Lung (tissue), 12 donors: ENCODE measurements around the gene AK2. TPM values are rescaled to one million over a fixed set of nuclear protein-coding genes. Genes with fewer than 3 reads are reported as not detected.

Source experiments
- ATAC-seq: fragments of 200-7000 bp; cut with Tn5 transposase; one replicate; pipeline ENCODE4 v1.9.1; 2020; ENCODE audit warnings: moderate number of reproducible peaks; ENCODE audit not compliant: insufficient read depth, low FRiP score
- DNase-seq, 3 donors: peaks; one replicate each; pipeline ENCODE4 v3.0.0-alpha.2; 2013 to 2017
- H3K27ac ChIP-seq, 2 donors: one replicate each; pipeline ENCODE4 v1.5.1; 2013; ENCODE audit warnings: mild to moderate bottlenecking in 2 of 2, moderate library complexity in 2 of 2, control low read depth in 1 of 2, inconsistent platforms in 1 of 2, low read depth in 1 of 2, low read length in 1 of 2
- H3K27me3 ChIP-seq, 3 donors: one replicate each; pipeline ENCODE4 v1.5.1; 2013; ENCODE audit warnings: low read length in 2 of 3; ENCODE audit not compliant: control insufficient read depth in 3 of 3, insufficient read depth in 3 of 3
- H3K36me3 ChIP-seq, 4 donors: one replicate each; pipeline ENCODE4 v1.5.1; 2013; ENCODE audit warnings: low read length in 4 of 4, mild to moderate bottlenecking in 1 of 4, moderate library complexity in 1 of 4; ENCODE audit not compliant: control insufficient read depth in 4 of 4, insufficient read depth in 4 of 4
- H3K4me1 ChIP-seq, 5 donors: one replicate each; pipeline ENCODE4 v1.5.1; 2013; ENCODE audit warnings: low read length in 5 of 5, mild to moderate bottlenecking in 2 of 5, moderate library complexity in 1 of 5; ENCODE audit not compliant: control insufficient read depth in 5 of 5, insufficient read depth in 5 of 5
- H3K4me3 ChIP-seq: one replicate; pipeline ENCODE4 v1.5.1; 2013; ENCODE audit warnings: mild to moderate bottlenecking, control low read depth, moderate library complexity
- H3K9ac ChIP-seq, 2 donors: one replicate each; pipeline ENCODE4 v1.5.1; 2013; ENCODE audit warnings: low read length in 2 of 2, control low read depth in 1 of 2; ENCODE audit not compliant: insufficient read depth in 1 of 2
- H3K9me3 ChIP-seq, 4 donors: one replicate each; pipeline ENCODE4 v1.5.1; 2013; ENCODE audit warnings: low read length in 3 of 4, mild to moderate bottlenecking in 1 of 4, moderate library complexity in 1 of 4; ENCODE audit not compliant: control insufficient read depth in 4 of 4, insufficient read depth in 3 of 4
- WGBS, 2 donors: extraction: QIAGEN DNeasy Blood & Tissue Kit; methylation state at CpG; one replicate each; pipeline ENCODE4 v1.1.7; 2013; 5-methylcytosine and 5-hydroxymethylcytosine counted together
- polyA plus RNA-seq, 2 donors: library from polyadenylated mRNA; stranded (reverse); fragments of 200-250 nt; gene quantifications; one replicate each; pipeline ENCODE4 v1.2.1, GENCODE V29; 2013
- total RNA-seq, 2 donors: library from RNA; depleted of rRNA in 1 of 2; stranded (reverse); fragments of >200 nt in 1 of 2; gene quantifications; one replicate each; pipeline ENCODE4 v1.2.1, GENCODE V29; 2014 to 2021
- TF ChIP-seq, protein P1 (sequence below): IDR thresholded peaks from 2 replicates; pipeline ENCODE4 v1.5.1; 2012; ENCODE audit warnings: mild to moderate bottlenecking; ENCODE audit errors: control extremely low read depth, extremely low read depth
- donor health status: control.
- donor health status: control.
- donor health status: Bipolar disorder and iron deficiency.
- donor health status: healthy.
- donor health status: DM: yes; HTN: yes; CAD: no.

The AK2 gene
- total and polyA plus RNA-seq, 4 donors: 86.8 to 127 (median 101) TPM

DNA sequence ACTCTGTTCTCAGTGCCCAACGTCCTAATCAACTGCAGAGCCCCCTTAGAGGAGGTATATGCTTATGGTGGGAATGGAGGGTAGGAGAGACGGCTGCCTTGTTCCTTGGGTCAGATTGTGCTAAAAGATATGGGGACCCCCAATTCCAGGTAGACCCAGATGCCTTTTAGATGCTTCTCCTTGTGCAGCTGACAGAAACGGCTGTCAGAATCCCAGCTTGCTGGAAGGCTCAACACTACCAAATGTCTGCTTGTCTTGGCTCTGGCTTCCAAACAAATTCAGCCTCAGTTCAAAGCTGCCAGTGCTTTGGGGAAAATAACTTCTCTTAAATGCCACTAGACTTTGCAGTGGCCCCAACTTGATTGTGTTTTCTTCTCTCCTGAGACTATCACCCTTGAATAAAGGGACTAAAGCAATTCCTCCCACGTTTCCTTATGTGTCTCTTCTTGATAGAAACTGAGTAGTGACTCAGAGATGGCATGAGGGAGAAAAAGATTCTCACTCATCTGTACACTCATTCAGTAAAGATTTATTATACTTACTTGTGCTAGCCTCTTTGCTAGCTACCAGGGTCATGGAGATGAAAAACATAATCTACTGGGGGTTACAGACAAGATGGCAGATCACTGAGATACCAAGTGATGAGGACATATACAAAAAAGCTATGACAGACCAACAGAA, 68.7 kb downstream of the AK2 start:
- Histone ChIP-seq H3K36me3 (no peaks in the 10 kb centered on the region), H3K9ac (no peak overlapping the region), H3K27ac (no peak overlapping the region), H3K4me1 (peaks cover 0 to 7% (median 3%) of the 10 kb centered on the region in 5 donors), H3K27me3 (peaks cover 0 to 19% (median 2%) of the 10 kb centered on the region in 3 donors), H3K9me3 (no peaks in the 10 kb centered on the region), H3K4me3 (no peak overlapping the region)
- DNase-seq (no peak), ATAC-seq (no peak)
- TF ChIP-seq, protein P1, sequence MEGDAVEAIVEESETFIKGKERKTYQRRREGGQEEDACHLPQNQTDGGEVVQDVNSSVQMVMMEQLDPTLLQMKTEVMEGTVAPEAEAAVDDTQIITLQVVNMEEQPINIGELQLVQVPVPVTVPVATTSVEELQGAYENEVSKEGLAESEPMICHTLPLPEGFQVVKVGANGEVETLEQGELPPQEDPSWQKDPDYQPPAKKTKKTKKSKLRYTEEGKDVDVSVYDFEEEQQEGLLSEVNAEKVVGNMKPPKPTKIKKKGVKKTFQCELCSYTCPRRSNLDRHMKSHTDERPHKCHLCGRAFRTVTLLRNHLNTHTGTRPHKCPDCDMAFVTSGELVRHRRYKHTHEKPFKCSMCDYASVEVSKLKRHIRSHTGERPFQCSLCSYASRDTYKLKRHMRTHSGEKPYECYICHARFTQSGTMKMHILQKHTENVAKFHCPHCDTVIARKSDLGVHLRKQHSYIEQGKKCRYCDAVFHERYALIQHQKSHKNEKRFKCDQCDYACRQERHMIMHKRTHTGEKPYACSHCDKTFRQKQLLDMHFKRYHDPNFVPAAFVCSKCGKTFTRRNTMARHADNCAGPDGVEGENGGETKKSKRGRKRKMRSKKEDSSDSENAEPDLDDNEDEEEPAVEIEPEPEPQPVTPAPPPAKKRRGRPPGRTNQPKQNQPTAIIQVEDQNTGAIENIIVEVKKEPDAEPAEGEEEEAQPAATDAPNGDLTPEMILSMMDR: no peak
- 70 to 78% methylated on average over 4 of the region's 4 CpGs for WGBS, 2 donors

DNA sequence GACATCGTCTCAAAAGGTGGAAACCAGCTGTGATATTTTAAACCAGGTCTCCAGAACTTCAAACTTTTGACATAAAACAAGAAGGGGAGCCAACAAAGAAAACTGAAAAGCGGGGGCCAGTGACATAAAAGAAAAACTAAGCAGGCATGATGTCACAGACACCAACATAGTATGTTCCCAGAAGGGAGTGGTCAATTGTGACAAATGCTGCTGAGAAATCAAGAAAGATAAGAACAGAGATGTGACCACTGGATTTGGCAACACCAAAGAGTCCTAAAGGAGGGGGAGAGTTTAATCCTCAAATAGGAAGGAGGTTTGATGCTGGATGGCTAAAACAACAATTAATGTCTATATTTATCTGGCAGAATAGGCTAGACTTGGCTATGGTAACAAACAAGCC, 69.8 kb downstream of the AK2 start:
- H3K4me1 ChIP-seq: peaks cover 0 to 12% (median 6%) of the 10 kb centered on the region in 5 donors
- no peaks in the 10 kb centered on the region for H3K9me3 ChIP-seq
- H3K9ac ChIP-seq: no peak overlapping the region
- peaks cover 0 to 10% (median 2%) of the 10 kb centered on the region in 3 donors for H3K27me3 ChIP-seq
- no peak for ATAC-seq
- WGBS, 2 donors: 92 to 94% methylated on average over 2 of the region's 2 CpGs
- H3K36me3 ChIP-seq: no peaks in the 10 kb centered on the region
- H3K4me3 ChIP-seq: no peak overlapping the region
- no peak for DNase-seq
- H3K27ac ChIP-seq: no peak overlapping the region
- TF ChIP-seq, protein P1: no peak

DNA sequence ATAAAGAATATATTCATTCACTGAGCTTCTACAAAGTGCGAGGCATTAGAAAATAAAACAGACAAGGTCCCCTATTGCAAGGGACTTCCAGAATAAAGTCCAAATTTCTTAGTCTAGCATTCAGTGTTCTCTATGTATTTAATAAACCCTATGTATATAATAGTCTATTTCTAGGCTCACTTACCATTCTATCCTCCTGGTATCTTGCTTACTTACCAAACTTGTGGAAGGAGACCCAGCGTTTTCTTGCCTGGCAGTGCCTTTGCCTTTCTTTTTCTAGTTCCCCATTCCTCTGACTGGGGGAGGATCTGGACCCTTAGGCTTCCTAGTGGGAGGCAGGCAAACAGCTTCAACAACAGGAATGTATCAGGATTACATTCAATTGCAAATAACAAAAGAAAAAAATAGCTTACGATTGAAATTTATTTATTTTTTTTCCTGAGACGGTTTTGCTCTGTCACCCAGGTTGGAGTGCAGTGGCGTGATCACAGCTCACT, 71.4 kb downstream of the AK2 start:
- TF ChIP-seq, protein P1: no peak
- Histone ChIP-seq H3K36me3 (no peaks in the 10 kb centered on the region), H3K4me3 (no peak overlapping the region), H3K9ac (peak overlapping the region in 1 of 2 donors; percentile 75), H3K4me1 (peaks cover 0 to 17% (median 6%) of the 10 kb centered on the region in 5 donors), H3K9me3 (no peaks in the 10 kb centered on the region), H3K27me3 (peaks cover 0 to 4% (median 0%) of the 10 kb centered on the region in 3 donors), H3K27ac (peak overlapping the region in 1 of 2 donors; percentile 80)
- ATAC-seq (no peak), DNase-seq (no peak)
- WGBS, 2 donors: 77 to 78% methylated on average over 5 of the region's 5 CpGs
